ENCODE data around the gene ACKR2. TPM values are rescaled to one million over a fixed set of nuclear protein-coding genes. Genes with fewer than 3 reads are reported as not detected.

The ACKR2 gene
- total RNA-seq, 1 donor, result not detected

- Histone ChIP-seq H3K9me3 (ENCODE audit: low read depth, low read length) (no peaks in the 10 kb centered on the region), H3K4me1 (ENCODE audit: insufficient read depth, low read length) (no peaks in the 10 kb centered on the region), H3K79me2 (ENCODE audit: insufficient read depth, low read length) (no peaks in the 10 kb centered on the region), H4K20me1 (ENCODE audit: insufficient read depth, low read length) (no peaks in the 10 kb centered on the region), H3K27ac (ENCODE audit: low read depth, low read length) (no peak overlapping the region), H2AFZ (ENCODE audit: low read length) (no peak overlapping the region), H3K4me3 (ENCODE audit: insufficient read depth, low read length) (no peak overlapping the region), H3K36me3 (ENCODE audit: insufficient read depth, low read length) (no peaks in the 10 kb centered on the region), H3K4me2 (ENCODE audit: insufficient read depth, low read length) (no peak overlapping the region), H3K27me3 (ENCODE audit: insufficient read depth, low read length) (peaks cover 12% of the 10 kb centered on the region)
- DNase-seq (ENCODE audit: insufficient read length, low spot score, missing footprints), result no peak
- TF ChIP-seq CTCF (IDR thresholded peaks at IDR 0.05; ENCODE audit: extremely low read depth, low read depth, low read length), result no peak
Observed at GRCh38 chr3:42847731-42848130, 38.5 kb downstream of the ACKR2 start.

- H3K9me3 ChIP-seq (ENCODE audit: low read depth, low read length), result no peaks in the 10 kb centered on the region
Observed at GRCh38 chr3:42849017-42849416, 39.8 kb downstream of the ACKR2 start.

GRCh38 chr3:42850263-42850662, 41.0 kb downstream of the ACKR2 start:
- H3K4me2 ChIP-seq (ENCODE audit: insufficient read depth, low read length), result no peak overlapping the region
- H3K9me3 ChIP-seq (ENCODE audit: low read depth, low read length), result no peaks in the 10 kb centered on the region
- DNase-seq (ENCODE audit: insufficient read length, low spot score, missing footprints), result no peak
- no peak for TF ChIP-seq CTCF (IDR thresholded peaks at IDR 0.05; ENCODE audit: extremely low read depth, low read depth, low read length)
- H3K4me3 ChIP-seq (ENCODE audit: insufficient read depth, low read length), result no peak overlapping the region
- no peaks in the 10 kb centered on the region for H3K36me3 ChIP-seq (ENCODE audit: insufficient read depth, low read length)
- H3K4me1 ChIP-seq (ENCODE audit: insufficient read depth, low read length), result no peaks in the 10 kb centered on the region
- H2AFZ ChIP-seq (ENCODE audit: low read length), result no peak overlapping the region
- H3K27me3 ChIP-seq (ENCODE audit: insufficient read depth, low read length), result peaks cover 17% of the 10 kb centered on the region
- H3K79me2 ChIP-seq (ENCODE audit: insufficient read depth, low read length), result no peaks in the 10 kb centered on the region
- H3K27ac ChIP-seq (ENCODE audit: low read depth, low read length), result no peak overlapping the region
- no peaks in the 10 kb centered on the region for H4K20me1 ChIP-seq (ENCODE audit: insufficient read depth, low read length)

More at GRCh38 chr3:42849017-42849416, 39.8 kb downstream of the ACKR2 start:
- H3K27ac ChIP-seq (ENCODE audit: low read depth, low read length), result no peak overlapping the region
- no peak overlapping the region for H3K4me2 ChIP-seq (ENCODE audit: insufficient read depth, low read length)
- H3K36me3 ChIP-seq (ENCODE audit: insufficient read depth, low read length), result no peaks in the 10 kb centered on the region
- no peak overlapping the region for H2AFZ ChIP-seq (ENCODE audit: low read length)
- TF ChIP-seq CTCF (IDR thresholded peaks at IDR 0.05; ENCODE audit: extremely low read depth, low read depth, low read length), result no peak
- no peaks in the 10 kb centered on the region for H4K20me1 ChIP-seq (ENCODE audit: insufficient read depth, low read length)
- H3K79me2 ChIP-seq (ENCODE audit: insufficient read depth, low read length), result no peaks in the 10 kb centered on the region
- H3K4me3 ChIP-seq (ENCODE audit: insufficient read depth, low read length), result no peak overlapping the region
- no peak for DNase-seq (ENCODE audit: insufficient read length, low spot score, missing footprints)
- no peaks in the 10 kb centered on the region for H3K4me1 ChIP-seq (ENCODE audit: insufficient read depth, low read length)
- H3K27me3 ChIP-seq (ENCODE audit: insufficient read depth, low read length), result peaks cover 22% of the 10 kb centered on the region

GRCh38 chr3:42851228-42851834, 42.1 kb downstream of the ACKR2 start:
- no peaks in the 10 kb centered on the region for H4K20me1 ChIP-seq (ENCODE audit: insufficient read depth, low read length)
- H3K9me3 ChIP-seq (ENCODE audit: low read depth, low read length), result no peaks in the 10 kb centered on the region
- H2AFZ ChIP-seq (ENCODE audit: low read length), result no peak overlapping the region
- no peak for TF ChIP-seq CTCF (IDR thresholded peaks at IDR 0.05; ENCODE audit: extremely low read depth, low read depth, low read length)
- no peak for DNase-seq (ENCODE audit: insufficient read length, low spot score, missing footprints)
- no peaks in the 10 kb centered on the region for H3K4me1 ChIP-seq (ENCODE audit: insufficient read depth, low read length)
- no peak overlapping the region for H3K4me2 ChIP-seq (ENCODE audit: insufficient read depth, low read length)
- H3K4me3 ChIP-seq (ENCODE audit: insufficient read depth, low read length), result no peak overlapping the region
- H3K27ac ChIP-seq (ENCODE audit: low read depth, low read length), result no peak overlapping the region
- H3K79me2 ChIP-seq (ENCODE audit: insufficient read depth, low read length), result no peaks in the 10 kb centered on the region
- H3K27me3 ChIP-seq (ENCODE audit: insufficient read depth, low read length), result peaks cover 12% of the 10 kb centered on the region
- no peaks in the 10 kb centered on the region for H3K36me3 ChIP-seq (ENCODE audit: insufficient read depth, low read length)
